T-helper 1 cell treated with Interleukin-12 subunit alpha and Interleukin-12 subunit beta and Interleukin-4 antibody, amounts not matched to agents 30 ng/mL and 1 ng/mL, for 36 hours (primary cell): ENCODE measurements around the gene CPM. TPM values are rescaled to one million over a fixed set of nuclear protein-coding genes. Genes with fewer than 3 reads are reported as not detected.
"Not testable (repeated sequence)": the region's sequence is repeated elsewhere in the genome, so short reads cannot be mapped to it uniquely, and the experiment has no call there.

Source experiments
- intact Hi-C: fragments of 100-400 bp; cut with micrococcal nuclease; formaldehyde crosslinking; loops from one replicate; pipeline ENCODE4 v1.15.1; 2024
- total RNA-seq: library from RNA; stranded (reverse); gene quantifications from 2 replicates; pipeline ENCODE4 v1.2.3, GENCODE V29; 2022

The CPM gene
- total RNA-seq, 1 donor from 2014 or later: 7.7 TPM

DNA sequence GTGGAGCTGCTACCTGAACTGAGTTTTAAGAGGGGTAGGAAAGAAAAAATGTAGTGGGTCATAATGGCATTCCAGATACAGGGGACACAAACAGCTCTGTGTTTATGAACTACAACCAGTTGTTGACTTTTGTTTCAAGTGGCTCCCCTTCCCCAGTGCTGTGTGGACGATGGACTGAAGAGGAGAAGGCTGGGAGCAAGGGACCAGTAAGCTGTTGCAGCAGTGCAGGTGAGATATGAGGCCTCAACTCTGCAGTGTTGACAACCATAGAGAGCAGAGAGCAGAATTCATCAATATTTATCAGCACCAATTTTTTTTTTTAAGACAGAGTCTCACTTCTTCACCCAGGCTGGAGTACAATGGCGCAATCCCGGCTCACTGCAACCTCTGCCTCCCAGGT lies 78.4 kb downstream of the CPM start:
- intact Hi-C loops: no loop called here

DNA sequence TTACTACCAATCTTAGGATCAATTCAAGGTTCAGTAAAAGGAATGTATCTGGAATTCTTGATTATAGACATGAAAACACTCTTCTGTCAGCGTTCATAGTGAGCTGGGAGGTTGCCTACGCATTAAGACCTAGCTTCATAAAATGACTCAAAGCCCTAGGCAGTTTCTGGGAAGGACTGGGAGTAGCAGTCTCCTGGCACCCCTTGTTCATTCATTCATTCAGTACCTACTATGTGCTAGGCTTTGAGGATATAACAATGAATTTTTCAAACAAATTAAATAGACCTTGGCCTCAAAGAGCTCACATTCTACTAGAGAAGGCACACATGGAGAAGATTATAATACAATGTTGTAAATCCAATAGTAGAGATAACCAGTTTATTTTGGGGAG lies 78.9 kb downstream of the CPM start:
- intact Hi-C loops: no loop called here

DNA sequence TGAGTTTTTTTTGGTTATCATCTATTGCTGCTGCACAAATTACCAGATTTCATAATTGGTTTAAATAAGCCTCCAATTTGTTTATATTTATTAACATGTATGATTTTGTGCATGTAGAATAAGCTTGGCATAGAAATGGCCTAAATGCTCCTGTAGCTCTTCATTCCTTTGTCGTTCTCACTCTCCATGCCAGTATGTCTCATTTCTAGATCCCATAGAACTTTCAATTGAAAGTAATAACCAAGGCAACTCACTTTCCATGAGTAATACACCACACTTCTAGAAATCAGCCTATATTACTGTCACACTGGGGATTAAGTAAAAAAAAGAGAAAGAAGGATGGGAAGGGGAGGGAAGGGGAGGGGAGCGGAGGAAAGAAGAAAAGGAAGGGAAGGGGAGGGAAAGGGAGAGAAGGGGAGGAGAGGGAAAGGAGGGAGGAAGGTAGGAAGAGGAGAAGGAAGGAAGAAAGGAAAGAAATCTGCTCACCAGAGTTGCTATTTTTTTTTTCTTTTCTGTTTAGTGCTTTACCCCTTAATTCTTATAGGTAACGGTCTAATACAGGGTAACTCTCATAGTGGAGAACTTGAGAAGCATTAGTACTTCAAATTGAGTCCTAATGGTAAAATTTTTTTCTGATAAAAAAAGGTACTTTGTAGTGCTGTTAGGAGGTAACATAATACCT lies 79.4 kb downstream of the CPM start:
- intact Hi-C loops: no loop called here

DNA sequence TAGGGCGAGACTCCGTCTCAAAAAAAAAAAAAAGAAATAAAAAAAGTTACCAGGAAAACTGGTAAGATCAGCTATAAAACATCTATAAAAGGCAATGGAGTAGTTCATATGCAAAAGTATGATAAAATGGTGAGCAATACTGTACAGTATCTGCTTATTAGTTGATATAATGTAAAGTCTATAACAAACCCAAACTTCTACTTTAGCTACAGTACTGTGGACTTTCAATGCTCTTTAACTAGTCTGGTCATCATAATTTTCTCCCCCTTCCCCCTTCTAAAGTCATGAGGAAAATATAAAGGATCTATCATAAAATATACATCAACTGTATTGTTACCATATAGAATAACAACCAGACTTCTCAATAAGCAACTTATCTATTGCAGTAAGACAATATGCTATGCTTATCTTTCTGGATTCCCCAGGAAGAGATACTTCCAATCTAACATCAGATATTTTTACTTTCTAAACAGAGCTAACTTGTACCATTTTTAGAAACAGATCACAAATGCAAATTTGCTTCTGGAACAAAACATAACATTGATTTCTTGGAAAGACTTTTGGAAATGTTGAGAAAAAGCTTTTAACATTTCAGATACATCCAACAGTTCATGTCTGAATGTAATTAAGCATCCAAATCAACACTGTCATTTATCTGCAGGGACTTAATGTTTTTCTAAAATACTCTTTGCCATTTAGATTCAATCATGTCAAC lies 81.2 kb downstream of the CPM start:
- intact Hi-C loops: no loop called here

DNA sequence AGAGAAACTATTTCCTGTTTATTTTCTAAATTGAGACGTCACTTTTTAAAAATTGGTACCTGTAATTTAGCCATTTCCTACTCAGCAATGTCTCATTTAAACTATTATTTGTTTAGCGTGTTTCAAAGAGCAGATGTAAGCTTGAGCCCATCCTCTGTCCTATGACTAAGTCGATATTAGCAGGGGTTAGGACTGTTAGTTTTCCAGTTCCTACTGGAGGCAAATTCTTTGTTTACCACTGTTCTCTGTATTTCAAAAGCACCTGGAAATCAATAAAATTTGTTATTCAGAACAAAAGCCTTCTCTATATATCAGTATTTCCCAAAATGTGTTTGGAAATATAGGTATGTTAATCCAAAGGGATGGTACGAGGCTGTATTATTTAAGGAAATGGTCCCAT lies 82.6 kb downstream of the CPM start:
- intact Hi-C loops: no loop called here

DNA sequence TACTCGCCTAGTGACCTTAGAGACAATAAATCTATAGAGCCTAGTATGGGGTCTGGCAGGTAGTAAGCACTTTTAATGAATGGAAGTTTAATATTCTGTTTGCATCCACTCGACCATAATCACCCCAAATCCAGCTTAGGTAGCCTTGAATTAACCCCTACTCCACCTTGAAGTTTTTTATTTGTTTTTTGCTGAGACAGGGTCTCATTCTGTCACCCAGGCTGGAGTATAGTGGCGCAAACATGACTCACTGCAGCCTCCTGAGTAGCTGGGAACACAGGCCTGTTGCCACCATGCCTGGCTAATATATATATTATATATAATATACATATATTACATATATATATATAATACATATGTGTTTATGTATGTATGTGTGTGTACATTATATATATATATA lies 86.2 kb downstream of the CPM start:
- intact Hi-C loops: no loop called here

DNA sequence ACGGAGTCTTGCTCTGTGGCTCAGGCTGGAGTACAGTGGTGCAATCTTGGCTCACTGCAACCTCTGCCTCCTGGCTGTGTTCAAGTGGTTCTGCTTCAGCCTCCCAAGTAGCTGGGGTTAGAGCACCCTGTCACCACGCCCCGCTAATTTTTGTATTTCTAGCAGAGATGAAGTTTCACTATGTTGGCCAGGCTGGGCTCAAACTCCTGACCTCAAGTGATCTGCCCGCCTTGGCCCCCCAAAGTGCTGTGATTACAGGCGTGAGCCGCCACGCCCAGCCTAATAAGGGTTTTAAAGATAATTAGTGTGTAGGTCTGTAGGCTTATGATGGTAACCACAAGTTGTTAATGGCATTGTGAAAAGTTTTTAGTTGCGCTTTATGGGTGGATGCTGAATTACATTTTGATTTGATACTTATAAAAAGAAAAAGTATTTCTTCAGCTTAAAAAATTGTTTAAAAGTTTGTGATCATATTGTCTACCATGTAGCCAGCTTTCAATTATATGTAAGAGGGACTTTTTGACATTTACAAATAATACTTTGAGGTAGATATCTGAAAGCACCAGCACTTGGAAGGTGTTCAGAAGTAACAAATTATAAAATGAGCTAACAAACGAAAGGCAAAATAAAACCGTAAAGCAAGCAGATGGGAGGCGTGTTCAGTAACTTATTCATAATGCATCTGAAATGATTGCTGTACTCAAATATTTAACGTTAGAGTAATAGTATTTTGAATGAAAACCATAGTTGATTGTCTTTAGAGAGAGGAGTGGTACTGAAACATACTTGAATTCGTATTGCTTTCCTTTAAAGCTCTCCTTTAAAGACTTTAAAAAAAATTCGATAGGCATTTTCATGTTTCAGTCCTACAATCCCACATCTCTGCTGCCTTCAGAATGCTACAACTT lies 87.9 kb downstream of the CPM start:
- intact Hi-C loops: no loop called here

DNA sequence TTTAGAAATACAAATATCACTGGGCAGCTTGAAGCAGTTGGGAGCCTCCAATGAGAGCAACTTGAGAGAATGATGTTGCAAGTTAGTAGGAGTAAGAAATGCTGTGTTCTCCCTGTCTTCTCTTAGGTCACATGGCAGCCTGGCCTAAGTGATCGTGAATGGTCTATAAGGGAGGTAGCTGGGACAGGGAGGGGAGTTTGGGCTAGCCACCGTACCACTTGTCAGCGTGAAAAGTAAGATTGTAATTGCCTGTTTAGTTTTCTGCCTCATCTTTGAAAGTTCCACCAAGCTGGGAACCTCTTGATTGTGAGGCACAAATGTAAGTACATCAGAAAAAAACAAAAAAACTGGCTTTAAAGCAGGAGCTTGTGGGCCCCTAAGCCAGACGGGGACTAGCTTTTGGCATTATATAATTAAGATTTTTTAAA lies 88.6 kb downstream of the CPM start:
- intact Hi-C loops: no loop called here

DNA sequence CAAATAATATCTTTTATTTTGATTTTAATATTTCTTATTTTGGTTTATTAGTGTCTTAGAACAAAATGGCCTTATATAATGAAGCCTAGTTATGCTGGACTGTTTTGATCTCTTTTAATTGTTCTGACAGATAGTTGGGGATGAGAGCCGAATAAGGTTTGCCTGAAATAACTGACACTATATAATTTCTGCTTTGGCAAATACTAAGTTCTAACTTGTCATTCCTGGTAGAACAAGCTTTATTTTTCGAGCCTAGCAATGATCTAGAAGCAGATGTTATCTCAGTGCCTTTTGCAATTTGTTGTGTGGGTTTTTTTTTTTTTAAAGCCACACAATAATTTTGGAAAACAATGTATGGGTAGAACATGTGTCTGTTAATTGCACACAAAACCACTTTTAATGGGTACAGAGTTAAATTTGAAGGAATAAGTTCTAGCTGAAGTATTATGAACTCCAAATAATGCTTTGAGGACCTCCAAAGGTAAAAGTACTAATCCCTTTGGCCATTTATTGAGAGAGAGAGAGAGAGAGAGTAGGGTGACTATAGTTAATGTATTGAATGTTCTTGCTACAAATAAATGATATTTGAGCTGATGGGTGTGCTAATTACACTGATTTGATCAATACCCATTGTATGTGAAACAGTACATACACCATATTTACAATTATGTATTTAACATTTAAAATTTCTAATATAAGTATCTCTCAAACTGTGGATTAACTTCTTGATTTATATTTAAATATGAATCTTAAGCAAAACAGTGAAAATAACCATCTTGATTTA lies 90.0 kb downstream of the CPM start:
- intact Hi-C loops: no loop called here

DNA sequence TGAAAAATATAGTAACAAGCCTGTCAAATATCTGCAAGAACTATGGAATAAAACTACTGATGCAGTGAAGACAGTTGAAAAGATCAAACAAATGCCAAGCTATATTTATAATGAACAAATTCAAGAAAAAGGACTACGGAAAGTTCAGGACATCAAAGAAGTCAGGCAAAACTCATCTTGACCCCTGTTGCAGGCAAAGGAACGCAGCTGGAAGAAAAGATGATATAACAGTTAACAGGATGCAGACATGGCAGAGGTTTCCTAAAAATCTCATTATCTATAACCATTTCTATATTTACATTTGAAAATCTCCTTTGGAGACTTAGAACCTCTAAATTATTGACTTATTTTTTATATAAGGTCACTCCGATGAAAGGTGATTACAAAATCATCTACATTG lies 90.8 kb downstream of the CPM start:
- intact Hi-C loops: no loop called here

DNA sequence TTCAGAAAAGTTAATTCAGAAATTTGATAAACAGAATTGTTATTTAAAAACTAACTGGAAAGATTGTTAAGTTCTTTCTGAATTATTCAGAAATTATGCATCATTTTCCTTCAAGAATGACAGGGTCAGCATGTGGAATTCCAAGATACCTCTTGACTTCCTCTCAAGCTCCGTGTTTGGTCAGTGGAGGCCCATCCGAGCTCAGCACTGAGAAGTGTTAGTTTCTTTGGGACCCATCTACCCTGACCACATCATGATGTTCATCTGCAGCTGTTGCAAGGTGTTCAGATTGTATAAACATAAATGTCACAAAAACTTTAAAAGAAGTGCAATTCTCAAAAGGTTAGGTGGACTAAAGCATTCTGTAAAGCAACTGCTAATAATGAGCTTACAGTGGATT lies 91.3 kb downstream of the CPM start:
- intact Hi-C loops: no loop called here

DNA sequence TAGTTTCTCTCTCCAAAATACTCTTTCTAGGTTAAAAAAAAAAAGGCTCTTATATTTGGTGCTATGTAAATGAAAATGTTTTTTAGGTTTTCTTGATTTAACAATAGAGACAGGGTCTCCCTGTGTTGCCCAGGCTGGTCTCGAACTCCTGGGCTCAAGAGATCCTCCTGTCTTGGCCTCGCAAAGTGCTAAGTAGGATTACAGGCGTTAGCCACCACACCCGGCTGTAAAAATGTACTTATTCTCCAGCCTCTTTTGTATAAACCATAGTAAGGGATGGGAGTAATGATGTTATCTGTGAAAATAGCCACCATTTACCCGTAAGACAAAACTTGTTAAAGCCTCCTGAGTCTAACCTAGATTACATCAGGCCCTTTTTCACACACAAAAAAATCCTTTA lies 91.8 kb downstream of the CPM start:
- intact Hi-C loops: not testable (repeated sequence)

DNA sequence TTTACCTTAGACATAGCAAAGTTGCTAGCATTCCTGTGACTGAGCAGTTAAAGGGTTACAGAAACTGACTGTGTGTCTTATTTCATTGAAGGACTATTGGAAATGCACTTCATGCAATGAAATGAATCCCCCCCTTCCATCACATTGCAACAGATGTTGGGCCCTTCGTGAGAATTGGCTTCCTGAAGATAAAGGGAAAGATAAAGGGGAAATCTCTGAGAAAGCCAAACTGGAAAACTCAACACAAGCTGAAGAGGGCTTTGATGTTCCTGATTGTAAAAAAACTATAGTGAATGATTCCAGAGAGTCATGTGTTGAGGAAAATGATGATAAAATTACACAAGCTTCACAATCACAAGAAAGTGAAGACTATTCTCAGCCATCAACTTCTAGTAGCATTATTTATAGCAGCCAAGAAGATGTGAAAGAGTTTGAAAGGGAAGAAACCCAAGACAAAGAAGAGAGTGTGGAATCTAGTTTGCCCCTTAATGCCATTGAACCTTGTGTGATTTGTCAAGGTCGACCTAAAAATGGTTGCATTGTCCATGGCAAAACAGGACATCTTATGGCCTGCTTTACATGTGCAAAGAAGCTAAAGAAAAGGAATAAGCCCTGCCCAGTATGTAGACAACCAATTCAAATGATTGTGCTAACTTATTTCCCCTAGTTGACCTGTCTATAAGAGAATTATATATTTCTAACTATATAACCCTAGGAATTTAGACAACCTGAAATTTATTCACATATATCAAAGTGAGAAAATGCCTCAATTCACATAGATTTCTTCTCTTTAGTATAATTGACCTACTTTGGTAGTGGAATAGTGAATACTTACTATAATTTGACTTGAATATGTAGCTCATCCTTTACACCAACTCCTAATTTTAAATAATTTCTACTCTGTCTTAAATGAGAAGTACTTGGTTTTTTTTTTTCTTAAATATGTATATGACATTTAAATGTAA lies 93.5 kb downstream of the CPM start:
- intact Hi-C loops: loop anchor here (10.0 kb wide), 1 partner anchor 745 kb away; the partner anchor contains the start of gene CCT2

DNA sequence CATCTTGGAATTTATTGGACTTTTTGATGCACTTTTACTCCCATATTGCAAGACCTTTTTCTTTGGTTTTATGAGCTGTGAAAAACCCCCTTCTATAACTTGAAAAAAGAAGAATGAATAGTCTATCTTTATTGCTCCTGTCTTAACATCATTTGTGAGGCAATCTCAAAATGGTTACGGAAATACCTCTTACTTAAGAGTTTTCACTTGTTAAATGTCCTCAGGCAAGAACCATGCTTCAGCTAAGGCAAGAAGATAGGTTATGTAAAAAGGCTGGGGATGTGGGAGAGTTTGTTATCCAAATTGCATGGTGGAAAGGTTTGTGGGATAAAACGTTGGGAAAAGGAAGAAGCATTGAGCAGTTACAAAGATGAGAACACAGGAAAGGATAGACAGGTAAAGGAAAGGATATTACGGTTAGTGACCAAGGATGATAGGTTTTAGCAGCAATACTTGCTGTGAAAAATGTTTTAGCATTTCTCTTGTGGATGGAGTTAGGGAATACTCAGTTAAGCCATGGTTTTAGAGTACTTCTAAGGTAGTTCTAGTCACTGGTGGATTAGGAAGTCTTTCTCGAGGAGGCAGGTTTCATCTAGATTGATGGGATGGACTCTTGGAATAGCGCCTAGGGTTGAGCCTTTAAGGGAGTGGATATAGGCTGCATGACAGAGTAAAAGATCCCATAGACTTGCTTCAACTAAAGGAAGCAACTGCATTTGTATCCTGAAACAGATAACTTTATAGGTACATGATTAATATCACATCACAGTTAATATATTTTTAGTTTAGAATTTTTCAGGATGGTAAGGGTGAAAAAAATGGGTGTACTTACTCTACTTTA lies 94.7 kb downstream of the CPM start:
- intact Hi-C loops: loop anchor here (10.0 kb wide), 1 partner anchor 747 kb away; the partner anchor contains the start of gene CCT2

DNA sequence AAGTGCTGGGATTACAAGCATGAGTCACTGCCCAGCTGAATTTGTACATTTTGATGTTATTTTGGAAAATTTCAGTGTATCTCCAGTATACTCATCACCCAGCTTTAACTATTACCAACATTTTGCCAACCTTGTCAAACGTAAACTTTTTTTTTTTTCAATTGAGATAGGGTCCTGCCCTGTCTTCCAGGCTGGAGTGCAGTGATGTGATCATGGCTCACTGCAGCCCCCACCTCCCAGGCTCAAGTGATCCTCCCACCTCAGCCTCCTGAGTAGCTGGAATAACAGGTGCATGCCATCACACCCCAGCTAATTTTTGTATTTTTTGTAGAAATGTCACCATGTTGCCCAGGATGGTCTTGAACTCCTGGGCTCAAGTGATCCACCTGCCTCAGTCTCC lies 95.8 kb downstream of the CPM start:
- intact Hi-C loops: loop anchor here (10.0 kb wide), 1 partner anchor 748 kb away; the partner anchor contains the start of gene CCT2

DNA sequence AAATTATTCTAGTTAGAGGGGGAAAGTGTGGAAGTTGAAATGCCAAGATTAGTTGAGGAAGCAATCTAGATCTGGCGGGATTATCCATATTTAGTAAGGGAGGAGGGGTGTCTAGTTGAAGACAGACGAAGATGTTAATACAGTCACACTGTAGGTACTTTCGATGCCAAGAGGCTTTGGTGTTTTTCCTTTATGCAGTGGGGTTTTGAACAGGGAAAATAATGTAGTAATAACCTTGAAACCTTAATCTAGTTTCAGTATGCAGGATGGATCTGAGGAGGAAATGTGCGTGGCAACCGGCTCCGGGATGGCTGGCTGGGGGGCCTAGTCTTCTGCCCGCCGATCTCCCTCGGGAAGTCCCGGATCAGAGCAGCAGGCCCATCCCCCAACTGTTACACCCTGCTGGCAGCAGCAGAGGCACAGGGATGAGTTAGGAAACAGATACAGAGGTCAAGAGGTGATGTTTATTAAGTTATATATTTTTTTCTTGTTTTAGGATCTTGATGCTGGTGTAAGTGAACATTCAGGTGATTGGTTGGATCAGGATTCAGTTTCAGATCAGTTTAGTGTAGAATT lies 97.5 kb downstream of the CPM start:
- intact Hi-C loops: loop anchor here (10.0 kb wide), 1 partner anchor 749 kb away; the partner anchor contains the start of gene CCT2

DNA sequence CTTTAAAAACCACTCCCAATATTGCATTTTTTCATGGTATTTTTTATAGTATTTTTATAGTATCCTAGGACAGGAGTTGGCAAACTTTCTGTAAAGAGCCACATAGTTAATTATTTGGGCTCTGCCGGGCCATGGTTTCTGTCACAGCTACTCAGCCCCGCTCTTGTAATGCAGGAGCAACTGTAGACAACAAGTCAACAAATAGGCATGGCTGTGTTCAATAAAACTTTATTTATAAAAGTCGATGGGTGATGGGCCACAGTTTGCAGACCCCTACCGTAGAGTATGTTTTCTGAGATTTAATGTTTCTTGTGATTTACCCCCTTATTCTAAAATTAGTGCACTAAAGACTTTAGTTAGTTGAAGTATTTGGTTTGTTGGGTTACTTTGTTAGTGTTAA lies 99.5 kb downstream of the CPM start:
- intact Hi-C loops: loop anchor here (5.0 to 10.0 kb wide), 2 partner anchors 419 to 751 kb away; partner anchors contain the start of gene CCT2

DNA sequence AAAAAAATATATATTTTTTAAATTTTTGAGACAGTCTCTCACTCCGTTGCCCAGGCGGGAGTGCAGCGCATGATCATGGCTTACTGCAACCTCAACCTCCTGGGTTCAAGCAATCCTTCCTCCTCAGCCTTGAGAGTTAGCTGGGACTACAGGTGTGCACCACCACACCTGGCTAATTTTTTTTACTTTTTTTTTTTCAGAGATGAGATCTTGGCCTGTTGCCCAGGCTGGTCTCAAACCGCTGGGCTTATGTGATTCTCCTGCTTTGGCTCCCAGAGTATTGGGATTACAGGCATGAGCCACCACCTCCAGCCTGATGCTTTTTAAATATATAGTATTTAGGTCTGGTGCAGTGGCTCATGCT lies 100.5 kb downstream of the CPM start:
- intact Hi-C loops: loop anchor here (5.0 to 10.0 kb wide), 2 partner anchors 420 to 752 kb away; partner anchors contain the start of gene CCT2
